OCI-LY1 (cell line): ENCODE measurements around the gene MRAS.

Source experiments
- CTCF ChIP-seq: fragments of 200-600 bp; sonication (generic), shearing (Covaris generic); IDR thresholded peaks from 2 replicates; pipeline ENCODE4 v1.5.1; 2017; ENCODE audit warnings: mild to moderate bottlenecking, antibody characterized with exemption, low read length, moderate library complexity, mixed read lengths
- EZH2 ChIP-seq: fragments of 200-600 bp; sonication (generic), shearing (Covaris generic); IDR thresholded peaks from 2 replicates; pipeline ENCODE4 v1.8.0; 2017; ENCODE audit warnings: borderline replicate concordance, mixed run types, mild to moderate bottlenecking, antibody characterized with exemption, low read length, moderate library complexity, mixed read lengths

DNA sequence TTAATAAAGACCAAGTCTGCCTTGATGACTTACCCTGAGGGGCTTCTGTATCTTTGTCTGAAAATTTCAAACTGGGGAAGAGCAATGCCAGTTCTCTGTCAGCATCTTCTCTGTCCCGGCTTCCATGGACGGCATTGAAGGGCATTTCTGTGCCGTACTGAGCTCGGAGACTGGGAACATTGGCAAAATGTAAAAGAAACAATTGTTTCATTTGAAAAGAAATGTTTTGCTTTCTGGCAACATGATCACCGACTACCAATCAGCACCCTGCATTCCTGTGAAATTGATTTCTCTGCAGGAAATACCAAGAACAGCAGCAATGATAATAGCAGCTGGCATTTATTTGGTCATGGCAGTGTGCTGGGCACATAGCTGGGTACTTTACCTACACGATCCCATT lies 44.9 kb upstream of the MRAS start:
- TF ChIP-seq CTCF, result no peak
- no peak for TF ChIP-seq EZH2
